Measurements from ENCODE around the gene STX12.
"Not testable (repeated sequence)": the region's sequence is repeated elsewhere in the genome, so short reads cannot be mapped to it uniquely, and the experiment has no call there.

The STX12 gene

DNA sequence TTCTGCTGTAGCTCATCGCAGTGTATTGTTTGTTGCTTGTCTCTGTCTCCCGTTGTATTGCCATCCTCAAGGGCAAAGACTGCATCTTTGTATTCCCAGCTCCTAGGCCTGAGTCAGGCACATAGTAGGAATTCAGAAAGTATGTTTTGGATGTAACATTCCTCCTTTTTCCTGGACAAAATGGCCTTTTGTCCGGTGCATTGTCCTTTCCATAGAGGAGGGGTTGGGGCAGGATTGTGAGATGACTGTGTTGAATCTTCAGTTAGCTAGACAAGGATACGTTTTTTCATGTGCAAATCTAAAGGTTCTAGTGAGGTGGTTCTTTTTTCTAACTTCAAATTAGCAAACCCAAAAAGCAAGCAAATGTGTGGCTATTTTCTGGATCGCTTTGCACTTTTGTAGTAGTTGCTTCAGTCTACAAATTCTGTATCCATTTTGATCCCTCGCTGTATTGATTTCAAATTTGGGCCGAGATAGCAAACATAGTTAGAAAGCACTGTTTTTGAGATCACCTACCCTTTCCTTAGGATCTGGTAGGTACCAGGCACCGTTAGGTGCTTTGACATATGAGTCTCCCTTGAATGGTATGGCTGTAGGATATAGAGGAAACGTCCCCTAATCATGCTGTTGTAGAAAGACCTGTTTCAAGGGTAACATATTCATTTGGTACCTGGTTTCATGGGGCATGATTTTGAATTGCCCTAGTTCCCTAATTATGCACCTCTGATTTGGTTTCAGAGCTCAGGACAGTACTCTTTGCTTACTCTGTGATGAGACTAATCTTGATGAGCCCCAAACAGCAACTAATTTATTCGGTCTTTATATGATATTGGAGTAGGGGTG is 58.8 kb downstream of the STX12 start:
- DNase-seq, result peak; percentile 17

DNA sequence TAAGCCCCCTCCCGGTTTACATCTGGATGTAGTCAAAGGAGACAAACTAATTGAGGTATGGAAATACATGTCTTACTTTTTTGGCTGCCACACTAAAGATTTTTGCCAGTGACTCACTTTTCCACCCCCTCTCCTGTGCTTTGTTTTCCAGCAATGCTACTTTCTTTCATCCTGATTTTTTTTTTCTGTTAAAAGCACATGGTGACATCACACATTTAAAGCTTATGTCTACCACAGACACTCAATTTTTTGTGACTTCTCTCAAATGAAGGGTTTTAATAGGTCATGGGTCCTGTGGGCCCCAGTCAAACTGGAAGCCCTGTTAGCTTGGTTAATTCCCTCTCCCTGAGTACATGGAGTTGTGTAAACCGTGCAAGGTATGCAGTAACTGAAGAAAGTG is 59.7 kb downstream of the STX12 start:
- DNase-seq, result no peak

DNA sequence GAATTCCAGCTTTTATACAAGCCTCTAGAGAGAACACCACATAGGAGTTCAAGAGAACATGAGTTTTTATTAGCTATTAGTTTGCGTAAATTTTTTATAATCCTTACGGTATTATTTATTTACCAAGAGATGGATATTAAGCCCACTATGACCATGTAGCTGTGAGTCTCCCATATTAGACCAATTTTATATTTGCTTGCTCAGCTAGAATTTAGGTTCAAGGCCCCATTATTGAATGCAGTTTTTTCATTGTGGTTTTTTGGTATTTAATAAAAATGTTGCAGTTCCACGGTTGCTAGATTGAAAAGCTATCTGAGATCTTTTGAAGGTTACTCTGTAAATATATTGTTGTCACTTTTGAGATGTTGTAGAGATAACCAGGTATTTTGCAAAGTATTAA is 60.5 kb downstream of the STX12 start:
- DNase-seq, result no peak

DNA sequence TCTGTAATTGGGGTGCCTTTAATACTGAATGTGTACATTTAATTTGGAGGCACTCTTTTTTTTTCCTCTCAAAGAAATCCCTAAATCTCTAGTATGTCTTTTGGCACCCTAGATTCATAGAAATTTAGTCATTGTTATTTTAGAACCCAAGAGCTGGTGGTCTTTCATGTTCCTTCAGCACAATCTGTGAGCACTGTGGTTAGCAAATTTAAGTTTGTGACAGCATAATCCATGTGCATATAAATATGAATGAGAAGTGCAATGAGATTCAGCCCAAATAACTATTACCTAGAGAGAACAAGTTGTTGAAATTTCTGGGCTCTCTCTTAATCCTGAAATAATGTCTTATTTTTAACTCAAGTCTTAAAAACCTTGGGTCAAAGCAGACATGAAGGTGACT is 62.0 kb downstream of the STX12 start:
- DNase-seq, result no peak

DNA sequence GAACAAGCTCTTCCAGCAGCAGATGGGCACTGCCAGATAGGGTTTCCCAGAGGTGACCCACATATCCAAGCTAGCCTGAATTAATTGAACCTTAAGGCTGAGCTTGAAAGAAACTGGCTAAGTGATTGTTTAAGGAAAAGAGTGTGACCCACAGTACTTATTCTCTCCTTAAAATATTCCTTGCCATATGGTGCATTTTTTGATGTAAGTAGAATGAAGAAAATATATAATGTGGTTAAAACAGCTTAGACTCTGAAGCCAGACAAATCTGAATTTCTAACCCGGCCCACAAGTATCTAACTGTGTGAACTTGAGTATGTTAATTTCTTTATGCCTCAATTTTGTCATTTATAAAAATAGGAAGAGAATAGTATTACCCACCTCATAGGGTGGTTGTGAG is 62.5 kb downstream of the STX12 start:
- no peak for DNase-seq

DNA sequence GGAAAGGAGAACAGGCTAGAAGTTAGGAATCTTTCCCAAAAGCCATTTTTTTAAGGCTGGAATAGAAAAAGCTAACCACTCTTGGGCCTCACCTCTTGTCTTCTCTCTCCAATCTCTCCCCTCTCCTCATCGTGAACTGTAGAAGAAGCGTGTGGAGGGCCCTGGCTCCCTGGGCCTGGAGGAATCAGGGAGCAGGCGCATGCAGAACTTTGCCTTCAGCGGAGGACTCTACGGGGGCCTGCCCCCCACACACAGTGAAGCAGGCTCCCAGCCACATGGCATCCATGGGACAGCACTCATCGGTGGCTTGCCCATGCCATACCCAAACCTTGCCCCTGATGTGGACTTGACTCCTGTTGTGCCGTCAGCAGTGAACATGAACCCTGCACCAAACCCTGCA is 76.9 kb downstream of the STX12 start:
- no peak for DNase-seq

DNA sequence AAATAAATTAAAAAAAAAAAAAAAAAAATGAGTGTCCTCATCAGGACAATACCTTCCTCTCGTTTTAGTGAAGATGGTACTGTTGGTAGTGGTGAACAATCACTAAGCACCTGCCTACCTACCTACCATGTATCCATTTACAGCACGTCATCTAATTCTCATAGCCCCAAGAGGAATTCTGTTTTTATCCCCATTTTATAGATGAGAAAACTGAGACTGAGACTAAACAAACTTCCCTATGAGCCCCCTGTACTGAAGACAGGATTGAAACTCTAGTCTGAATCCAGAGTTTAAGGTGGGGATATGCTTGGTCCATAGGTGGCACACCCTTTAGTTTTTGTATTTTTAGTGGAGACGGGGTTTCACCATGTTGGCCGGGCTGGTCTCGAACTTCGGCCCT is 82.1 kb downstream of the STX12 start:
- no peak for DNase-seq

DNA sequence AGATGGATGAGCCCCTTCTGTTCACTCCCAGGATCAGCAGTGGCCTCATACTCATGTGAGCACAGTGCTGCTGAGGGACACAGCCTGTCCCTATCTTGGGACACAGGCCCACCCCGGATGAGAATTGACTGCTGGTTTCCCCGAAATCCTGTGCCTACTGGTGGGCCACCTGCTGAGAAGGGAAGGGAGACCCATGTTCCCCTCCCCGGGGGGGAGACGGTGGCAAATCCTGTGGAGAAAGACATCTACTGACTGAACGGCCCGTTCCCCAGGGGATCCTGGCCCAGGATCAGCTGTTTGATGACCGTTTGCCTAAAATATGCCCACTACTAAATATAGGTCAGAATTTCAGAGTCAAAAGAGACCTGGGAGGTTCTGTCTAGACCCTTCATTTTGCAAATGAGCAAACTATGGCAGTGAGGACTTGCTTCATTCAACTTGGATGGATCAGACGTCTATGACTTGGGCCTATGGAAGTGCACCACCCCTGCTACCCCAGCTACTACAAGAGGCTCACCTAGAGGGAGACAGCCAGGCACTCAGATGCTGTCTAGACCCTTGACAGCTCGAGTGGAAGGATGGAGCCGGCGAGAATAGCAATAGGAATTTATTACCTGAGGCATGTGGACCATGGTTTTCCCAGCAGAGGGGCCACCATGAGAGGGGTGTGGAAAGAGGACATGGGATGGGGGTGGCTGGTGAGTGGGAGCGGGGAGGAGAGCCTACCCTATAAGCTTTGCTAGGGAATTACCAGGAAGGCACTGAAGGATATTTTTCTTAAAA is 83.7 kb downstream of the STX12 start:
- DNase-seq, result no peak

DNA sequence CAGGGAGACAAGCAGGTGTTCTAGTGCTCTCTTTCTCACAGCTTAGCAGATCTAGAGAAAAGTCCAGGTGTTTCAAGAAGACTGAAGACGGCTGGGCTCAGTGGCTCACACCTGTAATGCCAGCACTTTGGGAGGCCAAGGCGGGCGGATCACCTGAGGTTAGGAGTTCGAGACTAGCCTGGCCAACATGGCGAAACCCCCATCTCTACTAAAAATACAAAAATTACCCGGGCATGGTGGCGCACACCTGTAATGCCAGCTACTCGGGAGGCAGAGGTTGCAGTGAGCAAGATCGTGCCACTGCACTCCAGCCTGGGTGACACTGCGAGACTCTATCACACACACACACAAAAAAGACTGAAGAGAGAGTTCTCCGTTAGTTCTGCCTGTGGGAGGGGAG is 84.5 kb downstream of the STX12 start:
- not testable (repeated sequence) for DNase-seq

DNA sequence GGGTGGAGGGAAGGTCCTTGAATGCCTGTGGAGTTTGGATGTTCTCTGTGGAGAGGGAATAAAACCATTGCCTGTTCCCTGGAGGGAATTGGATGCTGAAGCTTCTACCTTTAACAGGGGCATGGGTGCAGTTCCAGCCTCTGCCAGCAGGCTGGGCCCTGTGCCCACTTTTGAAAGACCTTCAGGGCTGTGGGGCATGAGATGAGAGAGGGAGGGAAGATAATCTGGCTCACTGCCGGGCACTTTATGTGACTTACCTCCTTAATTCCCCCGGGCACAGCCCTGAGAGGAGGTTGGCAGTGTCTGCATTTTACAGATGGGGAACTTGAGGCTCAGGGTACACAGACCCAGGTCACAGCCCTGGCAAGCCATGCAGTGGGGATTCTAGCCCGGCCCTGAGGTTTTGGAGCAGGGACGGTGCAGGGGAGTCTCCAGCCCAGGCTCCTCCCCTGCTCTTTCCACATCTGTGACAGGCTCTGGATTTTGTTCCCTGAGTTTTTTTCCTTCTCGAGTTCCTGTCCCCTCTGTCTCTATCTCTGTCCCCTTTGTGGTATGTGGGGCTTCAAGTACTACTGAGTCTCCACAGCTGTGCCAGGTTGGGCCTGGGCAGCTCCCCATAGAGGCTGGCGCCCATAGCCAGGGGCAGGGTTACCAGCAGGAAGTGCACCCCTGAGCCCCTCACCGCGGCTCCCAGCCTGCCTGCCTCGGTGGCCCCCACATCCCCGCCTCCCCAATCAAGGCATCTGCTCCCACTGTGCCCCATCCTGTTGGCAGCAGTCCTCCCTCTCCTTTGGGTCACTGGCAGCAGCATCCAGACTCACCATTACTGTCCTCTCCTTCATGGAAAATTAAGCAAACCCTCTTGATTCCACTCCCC is 85.3 kb downstream of the STX12 start:
- peak; percentile 95 for DNase-seq

DNA sequence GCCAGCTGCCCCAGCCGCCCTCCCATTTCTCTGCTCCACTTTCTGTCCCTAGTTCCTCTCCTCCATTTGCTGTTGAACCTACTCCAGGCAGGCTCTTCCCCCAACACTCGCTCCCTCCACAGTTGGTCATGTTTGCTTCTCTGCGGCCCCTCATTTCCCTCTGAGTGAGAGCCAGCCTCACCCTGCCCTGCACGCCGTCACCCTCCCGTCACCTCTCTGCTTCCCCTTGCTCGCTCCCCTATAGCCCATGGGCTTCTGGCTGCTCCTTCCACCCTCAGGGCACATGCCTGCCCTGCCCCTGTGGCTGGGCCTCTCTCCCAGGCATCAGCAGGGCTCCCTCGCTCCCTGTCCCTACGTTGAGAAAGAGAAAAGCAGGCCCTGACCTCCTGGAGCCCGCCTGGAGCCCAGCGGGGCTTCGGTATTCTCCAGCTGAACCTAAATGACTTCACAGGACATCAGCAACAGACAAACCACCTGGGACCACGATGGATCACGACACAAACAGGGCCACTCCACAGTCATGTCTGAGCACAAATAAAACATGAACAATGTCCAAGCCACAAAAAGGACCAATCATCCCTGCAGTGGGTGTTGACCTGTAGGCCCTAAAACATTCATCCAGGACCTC is 86.0 kb downstream of the STX12 start:
- no peak for DNase-seq

DNA sequence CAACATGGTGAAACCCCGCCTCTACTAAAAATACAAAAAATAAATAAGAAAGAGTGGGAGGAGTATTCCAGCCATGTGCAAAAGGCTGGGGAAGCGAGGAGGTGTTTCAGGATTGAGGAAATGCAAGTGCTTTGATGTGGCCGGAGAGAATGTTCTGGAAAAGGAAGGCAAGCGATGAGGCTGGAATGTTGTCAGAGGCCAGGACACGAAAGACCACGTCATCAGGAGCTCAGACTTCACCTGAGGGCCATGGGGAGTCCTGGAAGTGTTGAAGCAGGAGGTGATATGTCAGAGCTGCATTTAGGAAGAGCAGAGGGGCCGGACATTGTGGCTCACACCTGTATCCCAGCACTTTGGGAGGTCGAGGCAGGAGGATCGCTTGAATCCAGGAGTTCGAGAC is 88.4 kb downstream of the STX12 start:
- no peak for DNase-seq

DNA sequence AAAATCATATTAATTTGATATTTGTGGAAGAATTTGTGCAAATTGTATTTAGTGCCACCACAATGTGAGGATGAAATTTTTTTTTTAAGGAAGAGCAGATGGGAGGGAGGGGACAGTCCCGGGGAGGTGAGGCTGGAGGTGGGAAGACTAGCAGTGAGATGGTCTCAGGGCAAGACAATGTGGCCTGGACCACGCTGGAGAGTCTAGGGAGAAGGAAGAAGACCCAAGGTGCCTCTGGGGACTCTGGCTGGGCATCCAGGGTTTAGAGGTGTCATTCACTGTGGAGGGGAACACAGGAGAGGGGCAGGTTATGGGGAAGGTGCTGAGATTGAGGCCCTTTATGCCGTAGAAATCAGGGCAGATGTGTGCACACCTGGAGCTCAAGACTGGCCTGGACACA is 89.0 kb downstream of the STX12 start:
- DNase-seq, result no peak

DNA sequence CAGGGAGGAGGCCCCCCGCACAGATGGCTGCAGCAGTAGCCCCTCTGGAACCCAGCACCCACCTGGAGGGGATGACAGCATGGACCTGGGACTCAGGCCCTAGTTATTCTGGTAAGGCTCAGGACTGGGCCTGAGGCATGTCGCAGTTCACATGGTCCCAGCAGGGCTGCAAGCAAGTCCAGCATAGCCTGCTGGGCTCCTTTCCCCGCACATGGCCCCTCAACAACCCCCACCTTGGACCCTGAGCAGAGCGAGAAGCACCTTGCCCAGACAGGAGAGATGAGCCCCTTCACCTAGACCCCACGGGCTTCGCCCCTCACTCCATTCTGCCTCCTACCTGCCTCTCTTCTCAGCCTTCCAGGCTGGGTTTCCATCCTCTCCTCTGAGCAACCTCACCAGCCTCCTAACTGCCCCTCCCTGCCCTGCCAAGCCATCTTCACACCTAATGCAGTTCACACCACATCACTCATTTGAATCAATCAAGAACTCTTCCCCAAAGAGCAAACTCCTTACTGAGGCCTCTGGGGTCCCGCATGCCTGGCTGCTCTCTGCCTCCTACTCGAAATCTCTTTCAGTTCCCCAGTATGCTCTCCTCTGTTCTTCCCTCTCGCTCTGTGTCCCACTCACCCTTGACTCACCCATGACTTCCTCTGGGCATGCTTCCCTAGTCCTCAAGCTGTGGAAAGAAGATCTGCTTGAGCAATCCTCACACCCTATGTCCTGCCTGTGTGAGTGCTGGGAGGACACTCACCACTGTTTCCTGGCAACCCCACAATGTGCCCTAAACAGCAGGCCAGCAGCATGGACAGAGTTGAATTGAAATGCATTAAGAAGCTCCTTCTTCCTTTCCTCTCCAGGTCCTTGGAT is 89.9 kb downstream of the STX12 start:
- DNase-seq, result peak; percentile 70

DNA sequence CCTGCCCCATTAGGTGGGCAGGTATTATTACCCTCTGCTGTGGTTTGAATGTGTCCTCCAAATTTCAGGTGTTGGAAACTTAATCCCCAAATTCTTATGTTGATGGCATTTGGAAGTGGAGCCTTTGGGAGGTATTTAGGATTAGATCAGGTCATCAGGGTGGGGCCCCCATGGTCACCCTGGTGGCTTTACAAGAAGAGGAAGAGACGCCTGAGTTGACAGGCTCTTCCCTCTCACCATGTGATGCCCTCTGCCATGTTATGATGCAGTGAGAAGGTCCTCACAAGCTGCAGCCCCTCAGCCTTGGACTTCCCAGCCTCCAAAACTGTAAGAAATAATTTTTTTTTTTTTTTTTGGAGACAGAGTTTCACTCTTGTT is 90.5 kb downstream of the STX12 start:
- peak; percentile 60 for DNase-seq

DNA sequence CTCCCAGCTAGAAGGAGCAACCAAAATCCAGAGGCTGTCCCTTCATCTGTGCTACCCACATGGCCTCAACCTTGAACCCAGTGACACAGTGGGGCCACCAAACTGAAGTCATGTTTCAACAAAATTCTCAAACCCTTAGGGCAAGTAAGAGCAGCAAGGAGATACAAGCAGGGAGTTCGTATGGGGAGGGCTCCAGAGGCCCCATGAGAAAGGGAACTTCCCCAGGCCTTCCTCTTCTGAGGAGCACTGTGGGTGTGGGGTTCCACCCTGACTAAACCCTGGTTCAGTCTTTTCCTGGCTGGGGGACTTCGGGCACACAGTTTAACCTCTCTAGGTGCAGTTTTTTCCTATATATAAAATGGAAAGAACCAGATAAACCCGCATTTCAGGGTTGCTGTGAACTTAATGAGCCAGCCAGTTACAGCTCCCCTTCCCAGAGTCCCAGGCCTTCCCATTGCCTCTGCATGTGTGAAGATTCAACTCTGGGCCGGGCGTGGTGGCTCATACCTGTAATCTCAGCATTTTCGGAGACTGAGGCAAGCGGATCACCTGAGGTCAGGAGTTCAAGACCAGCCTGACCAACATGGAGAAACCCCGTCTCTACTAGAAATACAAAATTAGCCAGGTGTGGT is 91.4 kb downstream of the STX12 start:
- DNase-seq, result peak; percentile 62

DNA sequence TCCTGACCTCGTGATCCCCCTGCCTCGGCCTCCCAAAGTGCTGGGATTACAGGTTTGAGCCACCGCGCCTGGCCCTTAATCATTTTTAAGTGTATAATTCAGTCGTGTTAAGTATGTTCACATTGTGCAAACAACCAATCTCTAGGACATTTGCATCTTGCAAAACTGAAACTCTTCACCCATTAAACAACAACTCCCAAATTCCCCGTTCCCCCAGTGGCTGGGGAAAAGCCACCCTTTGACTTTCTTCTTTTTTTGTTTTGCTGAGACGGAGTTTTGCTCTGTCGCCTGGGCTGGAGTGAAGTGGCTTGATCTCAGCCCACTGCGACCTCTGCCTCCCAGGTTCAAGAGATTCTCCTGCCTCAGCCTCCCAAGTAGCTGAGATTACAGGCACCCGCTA is 92.8 kb downstream of the STX12 start:
- DNase-seq, result no peak

DNA sequence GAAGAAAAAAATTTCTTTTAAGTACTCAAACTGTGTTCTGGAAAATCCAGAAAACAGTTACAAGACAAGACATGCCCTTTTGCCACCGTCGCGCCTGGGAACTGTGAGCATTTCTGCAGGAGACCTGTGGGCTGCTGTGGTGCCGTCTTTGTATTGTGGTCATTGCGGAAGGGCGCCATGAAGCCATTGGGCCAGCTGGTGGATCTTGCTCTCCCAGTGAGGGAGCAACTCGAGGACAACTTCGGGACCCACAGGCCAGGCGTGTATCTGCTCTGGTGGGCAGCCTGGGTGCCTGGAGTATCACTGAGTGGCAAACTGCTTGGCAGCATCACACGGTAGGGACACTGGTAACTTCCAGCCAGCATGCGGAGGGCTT is 95.5 kb downstream of the STX12 start:
- DNase-seq, result peak; percentile 39

DNA sequence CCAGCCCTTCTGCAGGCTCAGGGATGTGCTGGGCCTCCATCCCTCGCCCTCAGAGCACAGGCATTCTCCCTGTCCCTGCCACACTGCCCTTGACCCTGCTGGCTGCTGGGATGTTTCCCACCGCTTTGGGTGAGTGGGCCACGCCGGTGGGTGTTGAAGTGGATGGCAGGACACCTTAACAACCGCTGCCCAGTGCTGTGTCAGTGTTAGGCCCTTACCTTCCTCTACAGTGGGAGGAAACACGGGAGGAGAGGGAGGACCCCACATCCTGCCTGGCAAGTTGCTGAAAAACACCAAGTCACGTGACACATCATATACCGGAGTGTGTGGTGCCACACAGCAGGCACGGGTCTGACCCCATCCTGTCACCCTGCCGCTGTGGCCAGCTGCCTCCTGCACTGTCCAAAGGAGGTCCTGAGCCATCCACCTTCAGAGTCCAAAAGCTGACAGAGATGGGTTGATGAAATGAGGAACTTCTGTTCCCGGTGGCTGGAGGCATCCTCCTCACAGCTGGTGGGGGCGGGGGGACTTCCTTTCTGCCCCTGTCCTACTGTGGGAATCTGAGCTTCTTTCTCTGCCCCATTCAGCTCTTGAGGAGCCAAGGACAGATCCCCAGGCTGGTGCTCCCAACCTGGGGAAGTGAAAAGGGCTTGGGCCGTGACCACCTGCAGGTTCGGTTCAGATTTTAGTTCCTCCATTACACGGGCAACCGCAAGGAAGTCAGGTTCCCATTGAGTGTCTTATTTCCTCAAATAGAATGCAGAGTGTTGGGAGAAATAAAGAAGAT is 96.1 kb downstream of the STX12 start:
- peak; percentile 84 for DNase-seq

DNA sequence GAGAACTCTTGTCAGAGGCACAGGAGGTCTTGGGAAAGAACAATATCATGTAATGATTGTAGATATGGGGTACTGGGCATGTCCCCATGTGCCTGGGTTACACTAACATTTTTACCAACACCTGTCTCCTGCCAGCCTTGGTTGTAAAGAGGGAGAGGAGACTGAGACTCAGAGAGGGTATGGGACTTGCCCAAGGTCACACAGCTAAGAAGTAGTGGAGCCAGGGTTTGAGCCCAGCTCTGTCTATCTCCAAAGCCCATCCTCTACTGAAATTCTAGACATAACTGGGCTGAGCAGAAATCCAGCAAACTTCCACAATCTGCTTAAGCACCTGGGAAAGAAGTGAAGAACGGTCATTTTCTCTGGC is 96.7 kb downstream of the STX12 start:
- DNase-seq, result no peak

DNA sequence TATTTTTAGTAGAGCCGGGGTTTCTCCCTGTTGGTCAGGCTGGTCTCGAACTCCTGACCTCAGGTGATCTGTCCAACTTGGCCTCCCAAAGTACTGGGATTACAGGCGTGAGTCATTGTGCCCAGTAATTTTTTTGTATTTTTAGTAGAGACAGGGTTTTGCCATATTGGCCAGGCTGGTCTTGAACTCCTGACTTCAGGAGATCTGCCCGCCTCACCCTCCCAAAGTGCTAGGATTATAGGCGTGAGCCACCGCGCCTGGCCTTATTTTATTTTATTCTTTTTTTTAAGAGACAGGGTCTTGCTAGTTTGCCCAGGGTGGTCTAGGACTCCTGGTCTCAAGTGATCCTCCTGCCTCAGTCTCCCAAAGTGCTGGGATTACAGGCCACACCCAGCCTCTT is 98.1 kb downstream of the STX12 start:
- DNase-seq, result not testable (repeated sequence)
